GM21515 (cell line): ENCODE results near the gene GALE.
"Not testable (repeated sequence)": the region's sequence is repeated elsewhere in the genome, so short reads cannot be mapped to it uniquely, and the experiment has no call there.

Source experiments
- ATAC-seq: cut with Tn5 transposase; IDR thresholded peaks from one replicate; pipeline ENCODE4 v1.9.1; 2021; ENCODE audit not compliant: unreplicated experiment

The GALE gene

DNA sequence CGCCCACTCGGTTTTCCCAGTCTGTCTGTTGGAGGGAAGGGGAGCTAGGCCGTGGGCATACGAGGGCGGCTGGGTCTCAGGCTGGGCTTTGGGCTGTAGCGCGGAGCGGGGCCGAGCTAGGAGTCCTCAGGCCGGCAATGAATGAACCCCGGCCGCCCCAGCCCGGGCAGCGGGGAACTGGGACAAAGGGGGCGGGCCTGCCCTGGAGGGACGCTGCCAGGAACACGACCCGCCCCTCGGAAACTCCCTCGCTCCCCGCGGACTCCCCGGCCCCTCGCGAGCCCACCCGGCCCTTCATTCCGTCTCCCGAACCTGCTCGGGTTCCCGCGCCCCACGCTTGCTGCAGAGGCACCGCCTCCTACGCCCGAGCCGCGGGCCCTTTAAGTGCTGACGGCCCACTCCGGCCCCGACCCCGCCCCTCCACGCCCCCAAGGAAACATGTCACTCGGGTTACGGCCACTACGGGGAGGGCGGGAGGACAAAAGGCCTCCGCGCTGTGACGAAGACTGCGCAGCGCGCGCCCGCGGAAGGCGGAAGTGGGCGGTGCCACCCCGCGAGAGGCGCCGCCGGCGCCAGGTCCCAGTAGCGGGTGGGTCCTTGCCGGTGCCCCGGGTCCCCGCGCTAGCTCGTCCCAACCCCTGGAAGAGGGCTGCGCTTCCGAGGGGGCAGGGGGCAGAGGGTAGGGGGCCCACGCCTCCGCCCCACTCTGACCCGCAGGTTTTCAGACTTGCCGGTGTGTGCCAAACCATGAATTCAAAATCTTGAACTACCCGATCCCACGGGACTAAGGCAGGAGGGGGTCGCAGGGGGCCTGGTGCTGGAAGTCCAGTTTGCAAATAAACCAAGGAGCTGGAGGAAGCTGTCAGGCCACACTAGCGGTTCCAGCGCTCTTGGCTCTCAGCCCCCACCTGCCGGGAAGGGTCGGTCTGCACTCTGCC is at the start of gene GALE:
GALE (minus strand) TSS at position 355 of the 938 bp plus-strand sequence. CDS start 1,747 bp downstream, outside the sequence.
- peak; percentile 66 for ATAC-seq

DNA sequence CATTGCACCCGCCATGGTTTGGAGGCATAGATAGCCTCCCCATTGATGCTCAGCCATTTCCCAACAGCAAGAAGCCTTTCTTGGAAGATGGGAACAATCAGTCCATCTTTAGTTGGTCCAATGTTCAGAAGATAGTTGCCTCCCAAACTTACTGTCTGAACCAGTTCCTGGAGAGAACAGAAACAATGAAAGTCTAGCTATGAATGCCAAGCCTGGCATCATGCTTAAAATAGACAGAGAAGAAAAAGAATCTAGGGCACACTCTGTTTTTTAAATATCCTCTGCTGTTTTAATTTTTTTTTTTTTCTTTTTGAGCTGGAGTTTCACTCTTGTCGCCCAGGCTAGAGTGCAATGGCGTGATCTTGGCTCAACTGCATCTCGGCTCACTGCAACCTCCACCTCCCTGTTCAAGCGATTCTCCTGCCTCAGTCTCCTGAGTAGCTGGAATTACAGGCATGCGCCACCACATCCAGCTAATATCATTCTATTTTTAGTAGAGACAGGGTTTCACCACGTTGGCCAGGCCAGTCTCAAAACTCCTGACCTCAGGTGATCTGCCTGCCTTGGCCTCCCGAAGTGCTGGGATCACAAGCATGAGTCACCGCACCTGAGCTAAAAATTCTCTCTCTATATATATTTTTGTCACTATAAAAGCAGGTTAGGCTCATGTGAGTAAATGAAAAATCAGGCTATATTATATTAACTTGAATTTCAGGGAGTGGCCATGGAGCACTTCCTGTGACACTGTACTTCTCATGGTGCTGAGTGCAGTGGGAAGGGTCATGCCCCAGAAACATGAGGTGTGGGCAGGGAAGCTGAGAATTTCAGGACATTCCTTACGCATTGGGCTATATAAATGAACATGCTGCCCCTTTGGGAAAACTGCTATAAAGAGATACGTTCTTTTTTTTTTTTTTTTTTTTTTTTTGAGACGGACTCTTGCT is 48.4 kb upstream of the GALE start:
- ATAC-seq, result no peak

DNA sequence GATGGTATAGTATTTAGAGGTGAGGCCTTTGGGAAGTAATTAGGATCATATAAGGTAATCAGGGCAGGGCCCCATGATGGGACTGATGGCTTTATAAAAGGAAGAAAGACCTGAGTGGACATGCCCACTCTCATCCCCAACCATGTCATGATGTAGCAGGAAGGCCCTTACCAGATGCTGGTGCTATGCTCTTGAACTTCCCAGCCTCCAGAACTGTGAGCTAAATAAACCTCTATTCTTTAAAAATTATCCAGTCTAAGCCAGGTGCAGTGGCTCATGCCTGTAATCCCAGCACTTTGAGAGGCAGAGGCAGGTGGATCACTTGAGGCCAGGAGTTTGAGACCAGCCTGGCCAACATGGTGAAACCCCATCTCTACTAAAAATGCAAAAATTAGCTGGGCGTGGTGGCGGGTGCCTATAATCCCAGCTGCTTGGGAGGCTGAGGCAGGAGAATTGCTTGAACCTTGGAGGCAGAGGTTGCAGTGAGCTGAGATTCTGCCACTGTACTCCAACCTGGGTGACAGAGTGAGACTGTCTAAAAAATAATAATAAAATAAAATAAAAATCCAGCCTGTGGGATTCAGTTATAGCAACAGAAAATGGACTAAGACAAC is 47.0 kb upstream of the GALE start:
- not testable (repeated sequence) for ATAC-seq

DNA sequence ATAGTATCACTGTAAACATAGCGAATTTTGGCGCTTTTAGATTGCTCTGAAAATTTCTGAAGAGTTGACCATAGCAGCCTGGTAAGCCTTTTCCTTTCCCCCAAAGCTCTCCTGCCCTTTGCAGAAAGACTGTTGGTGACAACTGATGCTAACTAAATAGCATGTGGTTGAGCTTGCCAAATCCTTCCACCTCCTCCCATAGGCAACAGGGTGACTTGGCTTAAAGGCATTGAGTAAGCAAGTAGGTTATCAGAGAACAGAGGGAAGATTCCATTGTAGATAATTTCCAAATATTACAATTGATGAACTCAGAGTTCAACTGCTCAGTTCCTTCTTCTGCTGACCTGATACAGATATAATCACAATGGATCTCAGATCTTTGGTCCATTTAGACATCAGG is 44.6 kb upstream of the GALE start:
- no peak for ATAC-seq

DNA sequence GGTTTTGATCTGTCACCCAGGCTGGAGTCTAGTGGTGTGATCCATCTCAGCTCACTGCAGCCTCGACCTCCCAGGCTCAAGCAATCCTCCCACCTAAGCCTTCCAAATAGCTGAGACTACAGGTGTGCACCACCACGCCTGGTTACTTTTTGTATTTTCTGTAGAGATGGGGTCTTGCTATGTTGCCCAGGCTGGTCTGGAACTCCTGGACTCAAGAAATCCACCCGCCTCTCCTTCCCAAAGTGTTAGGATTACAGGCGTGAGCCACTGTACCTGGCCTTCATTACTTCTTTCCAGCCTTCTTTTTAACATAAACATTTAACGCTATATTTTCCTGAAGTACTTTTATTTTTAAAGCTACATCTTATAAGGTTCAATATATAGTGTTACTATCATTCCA is 43.1 kb upstream of the GALE start:
- ATAC-seq, result no peak

DNA sequence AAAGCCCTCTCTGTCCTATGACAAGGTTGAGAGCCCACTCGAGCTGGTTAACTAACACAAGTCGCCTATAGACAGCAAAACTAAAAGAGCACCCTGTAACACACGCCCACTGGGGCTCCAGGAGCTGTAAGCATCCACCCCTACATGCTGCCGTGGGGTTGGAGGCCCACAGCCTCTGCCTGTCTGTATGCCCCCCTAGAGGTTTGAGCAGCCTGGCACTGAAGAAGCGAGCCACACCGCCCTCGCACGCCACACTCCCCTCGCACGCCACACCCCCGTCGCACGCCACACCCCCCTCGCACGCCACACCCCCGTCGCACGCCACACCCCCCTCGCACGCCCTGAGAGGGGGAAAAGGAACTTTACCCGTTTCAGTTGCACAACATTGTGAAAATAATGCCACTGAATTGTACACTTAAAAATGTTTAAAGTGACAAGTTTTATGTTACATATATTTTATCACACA is 37.9 kb upstream of the GALE start:
- ATAC-seq, result no peak

DNA sequence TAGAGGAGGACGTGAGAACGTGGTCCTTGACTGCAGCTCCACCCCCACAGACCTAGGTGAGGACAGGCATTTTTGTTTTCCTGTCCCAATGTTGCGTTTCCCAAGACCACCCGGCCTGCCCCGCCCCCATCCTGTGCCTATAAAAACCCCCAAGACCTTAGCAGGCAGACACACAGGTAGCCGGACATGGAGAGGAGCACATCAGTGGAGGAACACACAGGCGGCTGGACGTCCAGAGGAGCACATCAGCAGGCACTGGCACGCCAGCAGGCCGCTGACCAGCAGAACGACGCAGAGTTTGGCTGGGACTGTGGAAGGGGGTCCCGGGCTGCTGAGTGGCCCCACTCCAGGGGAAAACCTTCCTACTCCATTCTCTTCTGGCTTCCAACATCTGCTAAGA is 37.4 kb upstream of the GALE start:
- no peak for ATAC-seq

DNA sequence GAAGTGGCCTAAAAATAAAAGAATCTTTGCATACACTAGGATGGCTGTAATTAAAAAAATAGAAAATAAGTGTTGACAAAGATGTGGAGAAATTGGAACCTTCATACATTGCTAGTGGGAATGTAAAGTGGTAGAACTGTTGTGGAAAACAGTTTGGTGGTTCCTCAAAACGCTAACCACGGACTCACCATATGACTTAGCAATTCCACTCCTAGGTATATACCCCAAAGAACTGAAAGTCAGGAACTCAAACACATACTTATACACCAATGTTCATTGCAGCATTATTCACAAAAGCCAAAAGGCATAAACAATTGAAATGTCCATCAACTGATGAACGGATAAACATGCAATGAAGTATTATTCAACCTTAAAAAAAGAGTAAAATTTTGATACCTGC is 35.5 kb upstream of the GALE start:
- no peak for ATAC-seq

DNA sequence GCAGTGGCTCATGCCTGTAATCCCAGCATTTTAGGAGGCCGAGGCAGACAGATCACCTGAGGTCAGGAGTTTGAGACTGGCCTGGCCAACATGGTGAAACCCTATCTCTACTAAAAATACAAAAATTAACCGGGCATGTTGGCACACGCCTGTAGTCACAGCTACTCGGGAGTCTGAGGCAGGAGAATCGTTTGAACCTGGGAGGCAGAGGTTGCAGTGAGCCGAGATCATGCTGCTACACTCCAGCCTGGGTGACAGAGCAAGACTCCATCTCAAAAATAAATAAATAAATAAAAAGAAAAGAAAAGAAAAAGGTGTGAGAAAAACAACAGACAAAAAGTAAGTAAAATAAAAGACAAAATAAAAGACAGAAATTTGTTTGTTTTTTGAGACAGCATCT is 33.6 kb upstream of the GALE start:
- not testable (repeated sequence) for ATAC-seq

DNA sequence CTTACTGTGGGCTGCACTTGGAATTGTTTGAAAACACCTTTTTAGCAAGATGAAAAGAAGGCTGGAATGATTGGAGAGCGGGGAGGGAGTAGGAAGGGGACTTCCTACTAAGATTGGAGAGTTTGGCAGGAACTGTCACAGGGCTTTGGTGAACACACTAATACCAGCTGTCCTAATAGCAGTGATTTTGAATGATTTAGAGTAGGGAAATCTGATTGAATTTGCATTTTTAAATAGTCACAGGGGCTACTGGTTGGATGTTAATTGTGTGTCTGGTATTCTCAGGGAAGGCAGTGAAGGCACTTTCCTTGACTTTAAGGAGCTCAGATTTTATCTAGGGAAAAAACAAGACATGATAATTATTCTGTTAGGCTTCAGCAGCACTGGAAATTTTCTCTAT is 27.2 kb upstream of the GALE start:
- ATAC-seq, result no peak

DNA sequence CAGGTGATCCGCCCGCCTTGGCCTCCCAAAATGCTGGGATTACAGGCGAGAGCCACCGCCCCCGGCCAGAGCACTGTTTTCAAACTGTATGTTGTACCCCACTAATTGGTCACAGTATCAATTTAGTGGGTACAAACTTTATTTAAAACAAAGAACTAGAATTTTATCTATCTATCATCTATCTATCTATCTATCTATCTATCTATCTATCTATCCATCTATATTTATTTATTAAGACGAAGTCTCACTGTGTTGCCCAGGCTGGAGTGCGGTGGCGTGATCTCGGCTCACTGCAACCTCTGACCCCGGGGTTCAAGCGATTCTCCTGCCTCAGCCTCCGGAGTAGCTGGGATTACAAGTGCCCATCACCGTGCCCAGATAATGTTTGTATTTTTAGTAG is 26.0 kb upstream of the GALE start:
- not testable (repeated sequence) for ATAC-seq

DNA sequence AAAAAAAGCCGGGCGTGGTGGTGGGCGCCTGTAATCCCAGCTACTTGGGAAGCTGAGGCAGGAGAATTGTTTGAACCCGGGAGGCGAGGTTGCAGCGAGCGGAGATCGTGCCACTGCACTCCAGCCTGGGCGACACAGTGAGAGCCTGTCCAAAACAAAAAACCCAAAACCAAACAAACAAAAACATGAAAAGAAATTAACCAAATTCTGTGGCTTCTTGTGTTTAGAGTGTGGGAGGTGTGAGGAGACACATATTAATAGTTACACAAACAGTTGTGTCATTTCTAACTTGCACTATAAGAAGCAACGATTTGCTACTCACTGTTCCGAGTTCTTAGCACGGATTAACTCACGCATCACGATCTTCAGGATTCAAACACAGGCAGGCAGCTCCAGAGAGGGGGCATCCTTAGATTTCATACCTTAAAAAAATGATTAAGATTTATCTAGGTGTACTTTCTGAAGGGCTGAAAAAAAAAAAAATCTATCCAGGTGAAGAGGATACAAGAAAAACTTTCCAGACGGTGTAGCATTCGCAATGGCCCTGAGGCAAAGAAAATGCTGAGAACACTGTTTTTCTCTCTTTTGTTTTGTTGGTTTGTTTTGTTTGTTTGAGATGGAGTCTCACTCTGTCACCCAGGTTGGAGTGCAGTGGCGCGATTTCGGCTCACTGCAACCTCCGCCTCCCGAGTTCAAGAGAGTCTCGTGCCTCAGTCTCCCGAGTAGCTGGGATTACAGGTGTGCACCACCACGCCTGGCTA is 25.4 kb upstream of the GALE start:
- ATAC-seq, result peak; percentile 35

DNA sequence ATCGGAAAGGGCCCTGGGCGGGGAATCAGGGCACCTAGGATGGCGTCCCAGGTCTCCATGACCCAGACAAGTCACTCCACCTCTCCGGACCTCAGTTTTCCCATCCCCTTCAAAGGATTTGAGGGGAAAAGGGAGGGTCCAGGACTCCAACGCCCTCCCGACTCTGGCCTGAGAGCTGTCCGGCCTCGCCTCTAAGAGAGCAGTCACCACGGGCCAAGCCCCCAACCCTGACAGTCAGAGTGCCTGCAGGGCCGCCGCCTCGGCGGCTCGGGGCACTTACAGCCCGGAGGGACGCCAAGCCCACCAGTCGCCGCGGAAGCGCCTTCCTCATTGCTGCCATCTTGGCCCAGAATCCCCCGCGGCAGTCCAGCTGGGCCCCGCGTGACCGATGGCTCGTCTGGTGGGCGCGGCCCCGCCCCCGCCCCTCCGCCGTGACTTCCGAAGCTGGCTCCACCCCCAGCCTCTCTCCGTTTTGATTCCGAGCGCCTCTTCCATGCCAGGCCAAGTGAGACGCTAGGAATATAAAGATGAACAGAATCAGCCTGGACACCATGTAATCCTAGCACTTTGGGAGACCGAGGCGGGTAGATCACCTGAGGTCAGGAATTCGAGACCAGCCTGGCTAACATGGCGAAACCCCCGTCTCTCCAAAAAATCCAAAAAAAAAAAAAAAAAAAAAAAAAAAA is 24.7 kb upstream of the GALE start, which contains the start of gene HMGCL:
HMGCL (minus strand) TSS at position 354 of the 686 bp plus-strand sequence; CDS start at position 340, 14 bp downstream.
- ATAC-seq, result peak; percentile 70

DNA sequence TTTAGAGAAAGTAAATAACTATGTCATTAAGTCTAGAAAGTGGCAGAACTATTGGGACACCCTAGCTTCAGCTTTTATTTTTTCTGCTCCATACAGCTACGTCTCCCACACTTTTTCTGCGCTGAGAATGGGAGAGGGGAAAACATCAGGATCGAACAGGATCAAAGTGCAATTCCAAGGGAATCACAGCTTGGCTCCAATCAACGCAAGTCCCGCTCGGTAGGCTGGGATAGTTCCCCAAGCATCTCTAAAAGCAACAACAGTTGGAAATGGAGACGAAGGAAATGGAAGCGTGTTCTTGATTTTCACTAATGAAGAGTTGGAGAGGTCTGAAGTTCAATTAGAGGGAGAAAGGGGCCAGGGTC is 24.1 kb upstream of the GALE start:
- no peak for ATAC-seq

DNA sequence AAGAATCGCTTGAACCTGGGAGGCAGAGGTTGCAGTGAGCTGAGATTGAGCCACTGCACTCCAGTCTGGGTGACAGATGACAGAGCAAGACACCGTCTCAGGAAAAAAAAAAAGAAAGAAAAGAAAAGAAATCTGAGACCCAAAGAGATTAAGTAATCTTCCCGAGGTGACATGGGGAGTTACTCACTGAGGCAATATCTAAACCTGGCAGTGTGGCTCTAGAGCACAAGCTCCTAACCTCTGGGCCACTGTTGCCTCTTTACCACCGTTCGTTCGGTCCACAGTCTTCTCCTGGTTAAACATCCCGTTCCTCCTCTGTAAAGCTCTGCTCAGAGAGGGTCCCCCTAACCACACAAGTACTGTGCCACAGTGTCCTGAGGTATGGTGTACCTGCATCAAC is 23.2 kb upstream of the GALE start:
- no peak for ATAC-seq

DNA sequence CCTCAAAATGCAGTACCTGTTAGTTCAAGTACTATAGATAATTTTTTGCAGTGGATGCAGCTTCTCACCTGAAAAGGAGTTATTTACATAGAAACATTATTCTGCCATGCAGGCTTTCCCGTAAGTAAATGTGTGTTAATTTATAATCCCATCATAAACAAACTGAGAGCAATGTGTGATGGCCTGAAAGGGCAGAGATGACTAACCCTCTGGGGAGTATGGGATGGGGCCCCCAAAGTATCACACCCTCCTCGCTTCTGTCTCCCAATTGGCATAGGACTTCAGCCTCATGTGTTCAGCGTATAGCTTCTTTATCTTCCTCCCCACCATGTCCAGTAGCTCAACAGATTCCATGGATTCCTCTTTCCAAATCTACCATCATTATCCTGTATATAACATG is 17.1 kb upstream of the GALE start:
- no peak for ATAC-seq

DNA sequence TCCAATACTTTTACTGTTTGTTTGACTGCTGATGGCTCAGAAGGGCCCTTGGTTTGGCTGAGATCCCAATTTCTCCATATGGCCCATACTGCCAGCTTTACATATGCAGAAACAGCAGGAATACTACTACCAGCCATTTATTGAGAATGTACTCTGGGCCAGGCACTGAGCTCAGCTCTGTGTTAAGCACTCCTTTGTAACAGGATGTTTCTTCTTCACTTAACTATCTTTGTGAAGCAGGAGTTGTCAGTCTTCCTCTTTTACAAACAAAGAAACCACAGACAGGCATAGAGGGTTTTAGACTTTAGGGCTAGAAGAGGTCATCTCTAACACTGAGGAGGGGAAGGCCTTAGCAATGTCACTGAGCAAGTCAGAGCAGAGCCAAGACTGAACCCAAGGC is 16.4 kb upstream of the GALE start:
- ATAC-seq, result no peak

DNA sequence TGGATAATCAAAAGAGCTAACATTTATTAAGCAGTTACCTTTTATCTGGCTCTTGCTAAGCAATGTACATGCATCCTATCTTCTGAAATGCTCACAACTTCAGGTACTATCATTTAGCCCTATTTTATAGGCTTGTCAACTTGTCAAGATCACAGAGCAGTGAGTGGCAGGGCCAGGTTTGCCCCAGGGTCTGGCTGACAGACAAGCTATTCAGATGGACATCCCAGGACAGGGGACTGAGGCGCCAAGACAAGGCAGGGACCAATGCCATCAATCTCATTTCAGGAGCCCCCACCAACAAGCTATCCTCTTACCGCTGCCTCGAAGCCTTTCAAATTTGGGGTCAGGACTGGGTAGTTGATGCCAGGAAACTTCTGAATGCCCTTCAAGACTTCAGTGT is 15.8 kb upstream of the GALE start:
- ATAC-seq, result no peak

DNA sequence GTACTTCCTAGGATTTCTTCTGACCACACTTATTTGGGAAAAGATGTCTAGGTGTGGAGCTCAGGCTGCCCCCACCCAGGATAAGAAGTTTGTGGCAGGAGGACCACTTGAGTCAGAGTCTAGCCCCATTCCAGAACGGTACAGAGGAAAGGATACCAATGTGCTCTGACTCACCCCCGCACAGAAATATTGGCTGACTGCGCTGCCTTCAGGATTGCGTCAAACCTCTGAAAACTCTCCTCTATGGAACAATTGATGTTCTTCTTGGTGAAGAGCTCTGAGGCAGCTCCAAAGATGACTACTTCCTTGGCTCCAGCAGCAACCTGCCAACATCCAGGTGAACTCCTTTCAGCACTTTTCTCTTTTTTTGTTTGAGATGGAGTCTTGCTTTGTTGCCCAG is 13.5 kb upstream of the GALE start:
- no peak for ATAC-seq
